ENCODE data around the gene CD22.

Gene CD22

DNA sequence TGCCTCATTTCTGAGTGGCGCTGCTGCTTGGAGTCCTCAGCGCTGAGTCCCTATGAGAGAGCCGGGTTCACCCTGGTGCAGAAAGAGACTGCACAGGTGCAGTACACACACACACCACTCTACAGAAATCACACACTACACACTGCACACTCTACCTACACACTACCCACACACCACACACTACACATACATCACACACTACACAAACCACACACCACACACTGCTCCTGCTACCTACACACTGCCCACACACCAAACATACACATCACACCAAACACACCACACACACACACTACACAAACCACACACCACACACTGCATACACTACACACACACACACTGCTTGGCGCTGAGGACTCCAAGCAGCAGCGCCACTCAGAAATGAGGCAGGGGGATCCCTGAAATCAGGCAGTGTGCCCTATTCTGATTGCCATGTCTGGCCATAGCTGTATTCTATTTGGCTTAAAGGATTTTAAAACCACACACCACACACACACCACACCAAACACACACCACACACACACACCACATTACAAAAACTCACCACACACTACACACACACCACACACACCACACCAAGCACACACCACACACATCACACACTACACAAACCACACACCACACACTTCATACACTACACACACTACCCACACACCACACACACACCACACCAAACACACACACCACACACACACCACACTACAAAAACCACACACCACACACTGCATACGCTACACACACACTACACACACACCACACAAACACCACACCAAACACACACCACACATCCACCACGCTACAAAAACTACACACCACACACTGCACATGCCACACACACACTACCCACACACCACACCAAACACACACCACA is 32.1 kb upstream of the CD22 start (continued):
- TF ChIP-seq, protein P1, sequence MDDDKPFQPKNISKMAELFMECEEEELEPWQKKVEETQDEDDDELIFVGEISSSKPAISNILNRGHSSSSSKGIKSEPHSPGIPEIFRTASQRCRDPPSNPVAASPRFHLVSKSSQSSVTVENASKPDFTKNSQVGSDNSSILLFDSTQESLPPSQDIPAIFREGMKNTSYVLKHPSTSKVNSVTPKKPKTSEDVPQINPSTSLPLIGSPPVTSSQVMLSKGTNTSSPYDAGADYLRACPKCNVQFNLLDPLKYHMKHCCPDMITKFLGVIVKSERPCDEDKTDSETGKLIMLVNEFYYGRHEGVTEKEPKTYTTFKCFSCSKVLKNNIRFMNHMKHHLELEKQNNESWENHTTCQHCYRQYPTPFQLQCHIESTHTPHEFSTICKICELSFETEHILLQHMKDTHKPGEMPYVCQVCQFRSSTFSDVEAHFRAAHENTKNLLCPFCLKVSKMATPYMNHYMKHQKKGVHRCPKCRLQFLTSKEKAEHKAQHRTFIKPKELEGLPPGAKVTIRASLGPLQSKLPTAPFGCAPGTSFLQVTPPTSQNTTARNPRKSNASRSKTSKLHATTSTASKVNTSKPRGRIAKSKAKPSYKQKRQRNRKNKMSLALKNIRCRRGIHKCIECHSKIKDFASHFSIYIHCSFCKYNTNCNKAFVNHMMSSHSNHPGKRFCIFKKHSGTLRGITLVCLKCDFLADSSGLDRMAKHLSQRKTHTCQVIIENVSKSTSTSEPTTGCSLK (tag by site-specific recombination; IDR thresholded peaks at IDR 0.05): 0 out of 2 replicates have a peak, but pooled peaks have one; percentile 10
- peak; percentile 81 for TF ChIP-seq ZNF473 (tag by site-specific recombination; IDR thresholded peaks at IDR 0.05)
- TF ChIP-seq, protein P2, sequence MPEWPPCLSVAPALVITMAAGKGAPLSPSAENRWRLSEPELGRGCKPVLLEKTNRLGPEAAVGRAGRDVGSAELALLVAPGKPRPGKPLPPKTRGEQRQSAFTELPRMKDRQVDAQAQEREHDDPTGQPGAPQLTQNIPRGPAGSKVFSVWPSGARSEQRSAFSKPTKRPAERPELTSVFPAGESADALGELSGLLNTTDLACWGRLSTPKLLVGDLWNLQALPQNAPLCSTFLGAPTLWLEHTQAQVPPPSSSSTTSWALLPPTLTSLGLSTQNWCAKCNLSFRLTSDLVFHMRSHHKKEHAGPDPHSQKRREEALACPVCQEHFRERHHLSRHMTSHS (tag by site-specific recombination; IDR thresholded peaks at IDR 0.05): peak; percentile 80
- TF ChIP-seq ZNF48 (tag by site-specific recombination; IDR thresholded peaks at IDR 0.05): no peak
- no peak for TF ChIP-seq ZNF311 (tag by site-specific recombination; IDR thresholded peaks at IDR 0.05; ENCODE audit: borderline replicate concordance)
- TF ChIP-seq ZNF114 (tag by site-specific recombination; IDR thresholded peaks at IDR 0.05): no peak
- no peak for TF ChIP-seq TRIM28 (IDR thresholded peaks at IDR 0.05; ENCODE audit: borderline replicate concordance, low read length)
- TF ChIP-seq ZNF701 (tag by site-specific recombination; IDR thresholded peaks at IDR 0.05): no peak
- TF ChIP-seq ZNF623 (tag by site-specific recombination; IDR thresholded peaks at IDR 0.05): no peak
- TF ChIP-seq ZNF626 (tag by site-specific recombination; IDR thresholded peaks at IDR 0.05): no peak
- TF ChIP-seq ZNF112 (tag by site-specific recombination; IDR thresholded peaks at IDR 0.05): peak; percentile 44
- no peak; the same call in 1 of the 2 replicates for TF ChIP-seq ZNF223 (tag by site-specific recombination; IDR thresholded peaks at IDR 0.05)
- TF ChIP-seq ZBTB17 (tag by site-specific recombination; IDR thresholded peaks at IDR 0.05): peak; percentile 7; the same call in 1 of the 2 replicates
- 0 out of 2 replicates have a peak, but pooled peaks have one; percentile 4 for TF ChIP-seq ZNF530 (tag by site-specific recombination; IDR thresholded peaks at IDR 0.05; ENCODE audit: low read depth)
- TF ChIP-seq ZBTB21 (tag by site-specific recombination; IDR thresholded peaks at IDR 0.05): peak; percentile 45; the same call in 1 of the 2 replicates
- TF ChIP-seq, protein P3, sequence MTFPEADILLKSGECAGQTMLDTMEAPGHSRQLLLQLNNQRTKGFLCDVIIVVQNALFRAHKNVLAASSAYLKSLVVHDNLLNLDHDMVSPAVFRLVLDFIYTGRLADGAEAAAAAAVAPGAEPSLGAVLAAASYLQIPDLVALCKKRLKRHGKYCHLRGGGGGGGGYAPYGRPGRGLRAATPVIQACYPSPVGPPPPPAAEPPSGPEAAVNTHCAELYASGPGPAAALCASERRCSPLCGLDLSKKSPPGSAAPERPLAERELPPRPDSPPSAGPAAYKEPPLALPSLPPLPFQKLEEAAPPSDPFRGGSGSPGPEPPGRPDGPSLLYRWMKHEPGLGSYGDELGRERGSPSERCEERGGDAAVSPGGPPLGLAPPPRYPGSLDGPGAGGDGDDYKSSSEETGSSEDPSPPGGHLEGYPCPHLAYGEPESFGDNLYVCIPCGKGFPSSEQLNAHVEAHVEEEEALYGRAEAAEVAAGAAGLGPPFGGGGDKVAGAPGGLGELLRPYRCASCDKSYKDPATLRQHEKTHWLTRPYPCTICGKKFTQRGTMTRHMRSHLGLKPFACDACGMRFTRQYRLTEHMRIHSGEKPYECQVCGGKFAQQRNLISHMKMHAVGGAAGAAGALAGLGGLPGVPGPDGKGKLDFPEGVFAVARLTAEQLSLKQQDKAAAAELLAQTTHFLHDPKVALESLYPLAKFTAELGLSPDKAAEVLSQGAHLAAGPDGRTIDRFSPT (tag by site-specific recombination; IDR thresholded peaks at IDR 0.05): peak; percentile 55
- TF ChIP-seq ZNF169 (tag by site-specific recombination; IDR thresholded peaks at IDR 0.05): peak; percentile 8
- TF ChIP-seq, protein P4, sequence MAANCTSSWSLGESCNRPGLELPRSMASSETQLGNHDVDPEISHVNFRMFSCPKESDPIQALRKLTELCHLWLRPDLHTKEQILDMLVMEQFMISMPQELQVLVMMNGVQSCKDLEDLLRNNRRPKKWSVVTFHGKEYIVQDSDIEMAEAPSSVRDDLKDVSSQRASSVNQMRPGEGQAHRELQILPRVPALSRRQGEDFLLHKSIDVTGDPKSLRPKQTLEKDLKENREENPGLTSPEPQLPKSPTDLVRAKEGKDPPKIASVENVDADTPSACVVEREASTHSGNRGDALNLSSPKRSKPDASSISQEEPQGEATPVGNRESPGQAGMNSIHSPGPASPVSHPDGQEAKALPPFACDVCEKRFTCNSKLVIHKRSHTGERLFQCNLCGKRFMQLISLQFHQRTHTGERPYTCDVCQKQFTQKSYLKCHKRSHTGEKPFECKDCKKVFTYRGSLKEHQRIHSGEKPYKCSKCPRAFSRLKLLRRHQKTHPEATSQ (tag by site-specific recombination; IDR thresholded peaks at IDR 0.05): 0 out of 2 replicates have a peak, but pooled peaks have one; percentile 12
- TF ChIP-seq ZNF837 (tag by site-specific recombination; IDR thresholded peaks at IDR 0.05): 0 out of 2 replicates have a peak, but pooled peaks have one; percentile 78
- peak; percentile 46; the same call in 1 of the 2 replicates for TF ChIP-seq ZNF600 (tag by site-specific recombination; IDR thresholded peaks at IDR 0.05)
- TF ChIP-seq ZNF747 (tag by site-specific recombination; IDR thresholded peaks at IDR 0.05): no peak; the same call in 1 of the 2 replicates
- TF ChIP-seq WT1 (tag by site-specific recombination; IDR thresholded peaks at IDR 0.05): no peak
- TF ChIP-seq, protein P5, sequence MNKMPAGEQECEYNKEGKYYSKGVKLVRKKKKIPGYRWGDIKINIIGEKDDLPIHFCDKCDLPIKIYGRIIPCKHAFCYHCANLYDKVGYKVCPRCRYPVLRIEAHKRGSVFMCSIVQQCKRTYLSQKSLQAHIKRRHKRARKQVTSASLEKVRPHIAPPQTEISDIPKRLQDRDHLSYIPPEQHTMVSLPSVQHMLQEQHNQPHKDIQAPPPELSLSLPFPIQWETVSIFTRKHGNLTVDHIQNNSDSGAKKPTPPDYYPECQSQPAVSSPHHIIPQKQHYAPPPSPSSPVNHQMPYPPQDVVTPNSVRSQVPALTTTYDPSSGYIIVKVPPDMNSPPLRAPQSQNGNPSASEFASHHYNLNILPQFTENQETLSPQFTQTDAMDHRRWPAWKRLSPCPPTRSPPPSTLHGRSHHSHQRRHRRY (tag by site-specific recombination; IDR thresholded peaks at IDR 0.05): peak; percentile 15; the same call in 1 of the 2 replicates
- TF ChIP-seq, protein P6, sequence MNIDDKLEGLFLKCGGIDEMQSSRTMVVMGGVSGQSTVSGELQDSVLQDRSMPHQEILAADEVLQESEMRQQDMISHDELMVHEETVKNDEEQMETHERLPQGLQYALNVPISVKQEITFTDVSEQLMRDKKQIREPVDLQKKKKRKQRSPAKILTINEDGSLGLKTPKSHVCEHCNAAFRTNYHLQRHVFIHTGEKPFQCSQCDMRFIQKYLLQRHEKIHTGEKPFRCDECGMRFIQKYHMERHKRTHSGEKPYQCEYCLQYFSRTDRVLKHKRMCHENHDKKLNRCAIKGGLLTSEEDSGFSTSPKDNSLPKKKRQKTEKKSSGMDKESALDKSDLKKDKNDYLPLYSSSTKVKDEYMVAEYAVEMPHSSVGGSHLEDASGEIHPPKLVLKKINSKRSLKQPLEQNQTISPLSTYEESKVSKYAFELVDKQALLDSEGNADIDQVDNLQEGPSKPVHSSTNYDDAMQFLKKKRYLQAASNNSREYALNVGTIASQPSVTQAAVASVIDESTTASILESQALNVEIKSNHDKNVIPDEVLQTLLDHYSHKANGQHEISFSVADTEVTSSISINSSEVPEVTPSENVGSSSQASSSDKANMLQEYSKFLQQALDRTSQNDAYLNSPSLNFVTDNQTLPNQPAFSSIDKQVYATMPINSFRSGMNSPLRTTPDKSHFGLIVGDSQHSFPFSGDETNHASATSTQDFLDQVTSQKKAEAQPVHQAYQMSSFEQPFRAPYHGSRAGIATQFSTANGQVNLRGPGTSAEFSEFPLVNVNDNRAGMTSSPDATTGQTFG (tag by site-specific recombination; IDR thresholded peaks at IDR 0.05; ENCODE audit: borderline replicate concordance): peak; percentile 43; the same call in 1 of the 2 replicates
- TF ChIP-seq ZNF239 (tag by site-specific recombination; IDR thresholded peaks at IDR 0.05): peak; percentile 39; the same call in 1 of the 2 replicates
- peak; percentile 74 for TF ChIP-seq ZNF521 (tag by site-specific recombination; IDR thresholded peaks at IDR 0.05)
- peak; percentile 35; the same call in 1 of the 2 replicates for TF ChIP-seq ZNF548 (tag by site-specific recombination; IDR thresholded peaks at IDR 0.05)
- no peak; the same call in 1 of the 2 replicates for TF ChIP-seq ZNF23 (tag by site-specific recombination; IDR thresholded peaks at IDR 0.05; ENCODE audit: borderline replicate concordance)
- TF ChIP-seq OVOL3 (tag by site-specific recombination; IDR thresholded peaks at IDR 0.05): peak; percentile 60; the same call in 1 of the 2 replicates
